Fibroblast of skin of abdomen (primary cell): ENCODE measurements around the gene EML3.
"Not testable (repeated sequence)": the region's sequence is repeated elsewhere in the genome, so short reads cannot be mapped to it uniquely, and the experiment has no call there.

ENCODE experiments used
- DNase-seq: peaks from one replicate; pipeline ENCODE4 v3.0.0-alpha.2; 2013

Gene EML3

DNA sequence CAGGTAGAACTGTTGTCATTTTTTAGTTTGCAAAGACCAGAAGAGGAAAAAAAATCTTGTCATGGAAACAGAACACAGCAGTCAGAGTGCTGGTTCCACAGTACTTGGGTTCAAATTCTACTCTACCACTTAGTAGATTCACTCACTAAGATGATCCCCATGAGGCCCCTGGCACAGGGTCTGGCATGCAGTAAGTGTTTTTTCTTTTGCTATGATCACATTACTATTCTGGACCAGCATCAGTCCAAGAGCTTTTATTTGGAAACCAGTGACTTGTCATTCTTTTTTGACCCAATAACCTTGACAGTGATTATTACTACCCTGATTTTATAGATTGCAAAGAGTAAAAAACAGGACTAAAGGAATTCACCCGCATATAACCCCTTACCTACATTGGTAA is 43.0 kb downstream of the EML3 start:
- no peak for DNase-seq

DNA sequence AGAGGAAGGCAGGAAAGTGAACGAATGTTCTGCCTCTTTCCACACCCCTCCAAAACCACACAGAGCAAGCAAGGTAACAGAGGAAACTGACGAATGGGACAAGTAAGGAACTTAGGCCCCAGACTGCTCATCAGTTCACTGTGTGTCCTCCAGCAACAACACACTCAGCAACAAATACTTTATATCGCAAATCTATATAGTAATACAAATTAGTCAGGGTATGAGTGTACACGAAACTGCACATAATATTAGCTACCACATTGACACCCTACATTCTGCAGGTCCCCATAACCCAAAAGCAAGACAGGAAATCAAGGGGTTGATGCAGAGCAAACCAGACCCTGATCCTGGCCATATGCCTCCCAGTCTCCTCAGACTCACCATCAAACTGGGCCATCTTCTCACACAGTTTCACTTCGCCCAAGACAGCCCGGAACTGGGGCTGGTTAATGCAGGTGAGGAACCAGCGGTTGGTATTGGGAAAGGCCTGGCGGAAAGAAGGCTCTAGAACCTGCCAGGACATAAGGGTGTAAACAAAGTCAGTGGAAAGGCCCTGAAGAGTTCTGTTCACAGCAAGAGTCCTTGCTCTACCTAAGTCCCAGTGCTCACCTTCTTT is 45.4 kb downstream of the EML3 start:
- DNase-seq = no peak

DNA sequence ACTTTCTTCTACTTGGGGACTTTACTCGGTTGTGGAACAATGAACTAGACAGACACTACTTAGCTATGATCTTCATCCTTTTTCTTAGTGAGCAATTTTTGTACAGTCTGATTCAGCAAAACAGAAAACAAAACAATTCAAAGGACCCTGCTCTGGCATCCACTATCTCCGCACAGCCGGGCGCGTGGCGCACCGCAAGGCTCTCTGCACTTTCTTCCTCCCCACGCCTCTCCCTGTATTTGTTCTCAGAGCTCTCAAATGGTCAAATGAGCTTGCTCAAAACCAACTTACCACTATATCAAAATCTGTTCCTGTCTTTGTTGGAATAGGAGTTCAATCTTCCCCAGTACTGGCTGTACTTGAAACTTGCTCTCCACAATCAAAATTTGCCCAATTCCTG is 46.3 kb downstream of the EML3 start:
- DNase-seq = no peak

DNA sequence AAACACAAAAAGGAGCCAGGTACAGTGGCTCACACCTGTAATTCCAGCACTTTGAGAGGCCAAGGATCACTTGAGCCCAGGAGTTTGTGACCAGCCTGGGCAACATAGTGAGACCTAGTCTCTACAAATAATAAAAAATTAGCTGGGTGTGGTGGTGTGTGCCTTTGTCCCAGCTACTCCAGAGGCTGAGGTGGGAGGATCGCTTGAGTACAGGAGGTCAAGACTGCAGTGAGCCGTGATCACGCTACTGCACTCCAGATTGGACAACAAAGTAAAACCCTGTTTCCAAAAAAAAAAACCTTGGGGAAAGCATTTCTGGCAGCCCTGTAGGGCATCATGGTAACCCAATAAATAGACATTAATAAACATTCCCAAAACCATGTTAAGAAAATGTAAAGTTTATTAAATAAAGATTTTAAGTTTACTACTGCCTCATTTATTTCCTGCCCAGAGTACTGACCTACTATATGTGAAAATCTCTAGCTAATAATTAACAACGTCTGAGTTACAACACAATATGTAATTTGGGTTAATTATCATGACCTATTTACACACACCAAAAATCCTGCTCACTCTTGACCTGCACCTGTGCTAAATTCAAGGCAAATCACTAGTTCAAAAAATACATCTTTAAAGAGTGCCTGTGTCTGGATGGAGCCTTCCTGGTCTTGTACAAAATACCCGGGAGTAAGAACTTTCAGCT is 47.3 kb downstream of the EML3 start:
- no peak for DNase-seq

DNA sequence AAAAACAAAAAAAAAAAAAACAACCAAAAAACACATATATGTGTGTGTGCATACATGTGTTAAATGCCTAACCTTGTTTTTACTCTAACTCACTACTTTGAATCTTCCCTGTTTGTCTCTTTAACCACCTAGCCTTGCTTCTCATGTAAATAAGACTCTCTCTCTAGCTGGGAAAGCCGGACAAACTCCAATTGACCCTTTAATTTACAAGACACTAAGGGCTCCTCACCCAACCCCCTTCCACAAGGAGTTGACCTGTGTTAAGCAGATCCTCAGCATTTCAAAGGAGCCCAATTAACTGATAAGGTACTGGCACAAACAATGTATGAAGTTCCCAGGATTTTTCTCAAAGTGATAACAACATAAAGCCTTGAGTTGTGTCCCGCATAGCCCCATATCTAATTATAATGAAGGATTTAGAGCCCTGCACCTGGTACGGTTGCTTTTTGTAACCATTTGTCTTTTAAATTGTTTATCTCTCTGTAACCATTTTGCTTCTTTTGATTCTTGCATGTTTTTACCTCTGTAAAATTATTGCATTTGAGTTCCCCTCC is 50.8 kb downstream of the EML3 start:
- not testable (repeated sequence) for DNase-seq

DNA sequence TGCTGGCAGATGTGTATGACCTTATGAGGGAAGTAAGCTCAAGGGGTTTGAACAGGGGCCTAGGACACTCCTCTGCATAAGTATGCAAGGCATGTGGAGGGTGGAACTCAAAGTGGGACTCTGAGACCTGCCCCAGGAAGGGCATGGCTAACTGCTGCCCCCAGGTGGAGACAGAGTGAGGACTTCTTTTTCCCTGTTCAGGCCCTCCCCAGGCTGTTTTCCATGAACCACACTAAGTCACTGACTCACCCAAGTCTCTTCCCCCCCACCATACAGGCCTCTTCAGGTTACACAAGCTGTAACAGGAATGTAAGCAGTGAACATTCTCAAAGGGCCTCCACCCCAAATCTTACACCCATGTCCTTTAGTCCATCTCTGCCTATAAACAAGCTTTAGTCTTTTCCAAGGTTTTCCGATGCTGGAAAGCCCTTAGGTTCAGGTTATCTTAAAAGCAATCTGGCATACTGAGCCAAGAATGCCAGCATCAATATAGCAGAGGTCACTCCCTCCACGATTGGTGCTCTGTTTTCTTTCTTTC is 51.9 kb downstream of the EML3 start:
- DNase-seq = peak; percentile 97

DNA sequence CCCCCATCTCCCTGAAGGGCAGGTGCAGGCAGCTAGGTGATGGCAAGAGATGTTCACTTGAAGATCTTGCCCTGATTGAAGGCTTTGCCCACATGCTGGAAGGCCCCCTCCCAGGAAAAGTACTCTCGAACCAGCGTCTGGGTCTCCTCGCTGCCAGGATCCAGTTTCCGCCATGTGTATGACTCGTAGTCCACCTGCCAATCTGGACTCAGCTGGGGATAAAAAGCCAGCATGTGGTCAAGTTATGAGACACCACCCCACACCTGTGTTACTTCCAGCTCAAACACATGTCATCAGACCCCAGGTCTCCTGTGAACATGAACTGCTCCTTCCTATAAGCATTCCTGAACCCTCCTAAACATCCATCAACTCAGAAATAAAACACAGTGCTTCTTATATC is 52.9 kb downstream of the EML3 start:
- DNase-seq = not testable (repeated sequence)

DNA sequence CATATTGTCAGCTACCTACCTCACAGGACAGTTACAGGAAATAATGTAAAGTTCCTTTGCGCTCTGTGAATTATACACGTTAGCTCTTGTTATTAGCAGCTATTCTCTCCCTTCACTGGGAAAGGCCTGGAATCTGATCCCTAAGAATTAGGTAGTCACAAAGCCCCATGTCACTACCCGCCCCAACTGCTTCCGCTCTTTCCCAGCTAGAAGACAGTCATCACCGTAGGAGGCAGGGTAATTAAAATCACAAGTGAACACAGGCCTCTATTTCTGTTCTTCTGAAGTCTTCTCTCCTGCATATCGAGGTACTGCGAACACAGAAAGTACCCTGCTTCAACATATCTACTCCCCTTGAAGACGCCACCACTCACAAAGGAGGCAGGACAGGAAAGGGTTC is 53.4 kb downstream of the EML3 start:
- no peak for DNase-seq

DNA sequence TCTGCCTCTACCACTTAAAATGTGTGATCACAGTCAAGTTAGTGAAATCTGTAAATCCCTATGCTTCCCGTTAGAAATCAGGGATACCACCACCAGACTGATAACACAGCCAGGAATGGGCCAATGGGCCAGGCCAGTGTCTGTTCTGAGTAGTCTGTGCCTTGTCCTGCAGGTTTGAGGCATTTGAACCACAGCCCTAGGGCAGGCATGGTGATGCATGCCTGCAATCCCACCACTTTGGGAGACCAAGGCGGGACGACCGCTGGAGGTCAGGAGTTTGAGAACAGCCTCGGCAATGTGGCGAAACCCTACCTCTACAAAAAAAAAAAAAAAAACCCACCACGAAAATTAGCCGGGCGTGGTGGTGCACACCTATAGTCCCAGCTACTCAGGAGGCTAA is 53.9 kb downstream of the EML3 start:
- DNase-seq = no peak

DNA sequence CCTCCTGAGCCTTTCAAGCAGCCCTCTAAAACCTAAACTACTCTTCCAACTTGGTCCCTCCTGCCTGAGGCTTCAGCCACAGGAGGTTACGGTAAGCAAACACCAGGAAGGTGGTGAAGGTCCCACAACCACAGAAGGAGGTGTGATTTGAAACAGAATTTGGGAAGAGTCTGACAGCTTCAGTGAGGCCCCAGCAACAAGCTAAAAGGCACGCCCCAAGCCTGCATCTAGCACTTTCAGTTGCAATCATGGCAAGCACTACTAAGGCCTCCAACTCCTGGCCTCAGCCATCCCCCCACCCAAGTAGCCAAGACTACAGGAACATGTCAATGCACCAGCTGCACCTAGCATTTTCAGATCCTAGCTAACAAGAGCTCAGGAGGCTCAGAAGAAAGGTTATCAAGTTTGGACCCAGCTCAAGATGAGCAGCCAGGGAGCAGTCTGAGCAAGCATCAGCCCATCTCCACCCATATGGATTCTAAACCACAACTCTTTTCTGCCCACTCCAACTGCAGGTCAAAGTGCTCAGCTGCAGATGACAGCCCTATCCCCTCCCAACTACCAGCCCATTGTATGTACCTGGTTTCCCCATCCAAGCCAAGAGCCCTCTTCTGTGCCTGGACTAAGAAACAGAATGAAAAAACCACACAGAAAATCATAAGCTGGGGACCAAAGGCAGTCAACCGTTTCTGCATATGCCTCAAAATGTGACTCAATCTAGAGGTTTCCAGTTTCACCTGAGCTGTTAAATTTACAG is 55.5 kb downstream of the EML3 start:
- DNase-seq = no peak

DNA sequence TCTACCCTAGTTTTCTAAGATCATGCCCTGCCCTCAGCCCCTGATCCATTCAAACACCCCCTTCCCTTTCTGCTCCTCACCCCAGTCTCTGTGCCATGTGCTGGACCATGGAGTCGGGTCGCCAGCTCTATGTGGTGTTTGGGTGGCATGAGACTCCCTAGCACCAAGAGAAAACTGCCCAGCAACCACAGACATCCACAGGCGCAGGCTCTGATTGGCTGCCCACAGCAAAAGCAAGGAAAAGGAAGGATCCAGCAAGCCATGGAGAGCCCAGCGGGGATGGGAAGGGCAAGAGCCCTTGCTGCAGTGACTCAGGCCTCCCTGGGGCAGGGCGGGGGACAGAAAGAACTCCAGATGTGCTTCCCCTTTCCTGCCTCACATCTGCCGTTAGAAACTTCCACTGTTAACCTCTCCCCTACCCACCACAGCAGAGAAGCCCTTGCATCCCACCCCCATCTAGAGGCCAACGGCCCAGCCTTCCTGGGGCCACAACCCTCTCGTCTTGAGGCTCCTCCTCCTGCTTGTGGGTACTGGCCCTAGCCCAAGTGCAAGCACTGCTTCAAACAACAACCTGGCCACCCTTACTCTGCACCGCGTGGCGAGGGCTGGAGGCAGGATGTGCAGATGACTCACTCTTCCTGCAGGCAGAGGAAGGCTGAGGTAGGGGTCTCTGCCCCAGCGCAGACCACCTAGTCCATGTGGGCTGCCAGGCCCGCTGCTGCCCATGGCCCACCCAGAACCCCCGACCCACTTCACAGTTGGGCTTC is 56.3 kb downstream of the EML3 start:
- DNase-seq = peak; percentile 94

DNA sequence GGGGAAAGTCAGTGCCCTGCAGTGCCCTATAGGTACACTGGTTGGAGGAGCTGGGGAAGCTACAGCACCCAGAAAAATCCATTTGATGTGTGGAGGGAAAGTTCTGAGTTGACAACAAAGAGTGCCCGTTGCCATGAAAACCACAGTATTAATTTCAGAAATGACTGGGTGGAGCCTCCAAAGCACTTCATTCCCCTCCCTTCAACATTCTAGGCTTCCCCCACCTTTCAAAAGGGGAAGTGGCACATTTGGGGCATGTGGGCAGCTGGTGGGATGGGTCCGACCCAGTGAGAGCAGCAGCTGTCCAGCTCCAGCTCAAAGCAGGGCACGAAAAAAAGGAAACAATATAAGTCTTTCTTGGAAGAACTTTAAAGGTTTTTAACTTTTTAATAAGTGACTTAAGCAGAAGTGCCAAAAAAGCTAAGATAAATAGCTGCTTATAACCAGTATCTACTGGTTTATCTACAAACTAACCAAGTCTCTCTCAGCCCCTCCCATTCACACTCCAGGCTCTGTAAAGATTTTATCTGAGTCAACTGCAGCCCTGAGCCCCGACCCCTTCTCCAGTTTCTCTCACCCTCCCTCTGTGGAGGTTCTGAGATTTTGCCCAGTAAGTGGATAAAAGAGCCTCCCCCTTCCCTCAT is 57.0 kb downstream of the EML3 start:
- DNase-seq = no peak

DNA sequence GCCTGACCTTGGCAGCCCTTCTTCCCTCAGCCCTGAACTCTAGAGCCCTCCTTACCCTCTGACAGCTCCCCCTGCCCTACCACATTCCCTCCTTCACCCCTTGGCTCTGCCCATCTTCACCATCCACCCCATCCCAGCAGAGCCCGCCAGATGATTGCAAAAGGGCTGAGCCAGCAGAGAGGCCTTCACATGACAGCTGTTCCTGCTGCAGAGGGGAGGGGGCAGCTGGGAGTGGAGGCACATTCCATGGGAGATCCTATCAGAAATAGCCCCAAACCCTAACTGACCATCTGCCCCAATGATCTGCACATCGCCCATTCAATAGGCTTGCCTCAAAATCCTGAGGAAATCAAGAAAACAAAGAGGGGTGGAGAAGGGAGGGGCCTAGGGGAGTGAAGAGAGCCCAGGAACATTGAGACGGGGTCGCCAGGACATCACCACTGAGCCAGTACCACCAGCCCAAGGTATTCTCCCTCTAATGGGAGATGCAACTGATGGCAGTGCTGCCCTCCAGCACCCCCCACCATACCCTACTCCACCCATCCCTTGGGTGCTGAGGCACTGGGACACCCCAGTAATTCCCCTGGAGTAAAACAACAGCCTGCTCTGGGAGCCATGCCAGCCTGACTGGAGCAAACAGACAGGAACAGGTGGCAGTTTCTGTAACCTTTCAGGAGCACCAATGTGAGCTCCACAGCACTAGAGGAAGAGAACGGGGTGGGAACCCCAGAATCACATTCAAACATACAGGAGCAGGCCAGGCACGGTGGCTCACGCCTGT is 58.0 kb downstream of the EML3 start:
- DNase-seq = no peak

DNA sequence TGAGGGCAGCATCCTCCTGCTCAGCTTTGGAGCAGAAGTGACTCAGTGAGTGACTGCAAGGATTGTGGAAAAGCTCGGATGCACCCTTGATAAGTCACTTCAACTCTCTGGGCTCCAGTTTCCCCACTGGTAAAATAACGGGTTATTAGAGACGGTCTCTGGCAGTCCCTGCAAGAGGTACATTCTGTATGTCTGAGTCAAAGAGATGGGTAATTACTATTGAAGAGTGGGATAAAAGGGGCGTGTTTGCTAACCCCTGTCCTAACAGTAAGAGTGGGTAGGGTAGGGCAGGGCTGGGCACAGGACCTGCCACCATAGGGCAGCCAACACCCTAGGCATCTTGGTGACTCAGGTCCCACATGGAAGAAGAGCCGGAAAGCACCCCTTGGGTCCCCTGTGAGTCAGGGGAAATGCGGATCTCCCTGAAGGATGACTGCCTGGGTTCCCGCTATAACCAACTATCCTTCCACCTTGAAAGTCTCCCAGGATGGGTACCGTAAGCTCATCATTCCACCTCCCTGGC is 58.7 kb downstream of the EML3 start:
- DNase-seq = peak; percentile 92

DNA sequence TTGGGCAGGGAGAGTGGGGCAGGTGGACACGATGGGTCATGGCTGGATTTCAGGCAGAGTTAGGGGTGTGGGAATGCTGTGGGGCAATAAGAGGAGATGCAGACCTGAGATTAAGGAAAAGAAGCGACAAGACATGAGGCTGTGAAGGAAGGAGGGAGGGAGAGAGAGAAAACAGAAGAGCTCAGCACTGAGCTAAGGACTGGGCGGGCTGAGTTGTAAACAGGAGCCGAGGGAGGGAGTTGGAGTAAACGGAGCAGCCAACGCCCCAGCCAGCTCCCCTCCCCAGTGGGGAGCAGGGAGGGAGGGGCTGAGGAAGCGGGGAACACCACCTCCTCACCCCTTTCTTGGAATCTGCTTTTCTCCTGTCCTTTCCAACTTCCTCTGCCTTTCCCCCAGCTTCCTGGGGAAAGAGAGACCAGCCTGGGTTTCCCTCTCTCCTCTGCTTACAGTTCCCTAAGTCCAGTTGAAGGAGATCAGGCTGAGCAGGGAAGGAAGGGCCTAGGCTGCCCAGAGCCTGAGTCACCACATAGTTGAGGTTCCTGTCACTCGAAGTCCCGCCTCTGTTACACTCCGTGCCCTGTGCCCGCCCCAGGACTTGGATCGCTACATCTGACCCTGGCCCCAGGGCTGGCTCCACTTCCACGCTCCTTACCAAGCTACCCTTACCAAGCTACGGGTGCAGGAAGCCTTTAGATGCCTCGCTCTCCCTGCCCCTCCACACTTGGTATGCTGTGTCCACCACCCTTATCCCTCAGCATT is 59.3 kb downstream of the EML3 start:
- DNase-seq = peak; percentile 95

DNA sequence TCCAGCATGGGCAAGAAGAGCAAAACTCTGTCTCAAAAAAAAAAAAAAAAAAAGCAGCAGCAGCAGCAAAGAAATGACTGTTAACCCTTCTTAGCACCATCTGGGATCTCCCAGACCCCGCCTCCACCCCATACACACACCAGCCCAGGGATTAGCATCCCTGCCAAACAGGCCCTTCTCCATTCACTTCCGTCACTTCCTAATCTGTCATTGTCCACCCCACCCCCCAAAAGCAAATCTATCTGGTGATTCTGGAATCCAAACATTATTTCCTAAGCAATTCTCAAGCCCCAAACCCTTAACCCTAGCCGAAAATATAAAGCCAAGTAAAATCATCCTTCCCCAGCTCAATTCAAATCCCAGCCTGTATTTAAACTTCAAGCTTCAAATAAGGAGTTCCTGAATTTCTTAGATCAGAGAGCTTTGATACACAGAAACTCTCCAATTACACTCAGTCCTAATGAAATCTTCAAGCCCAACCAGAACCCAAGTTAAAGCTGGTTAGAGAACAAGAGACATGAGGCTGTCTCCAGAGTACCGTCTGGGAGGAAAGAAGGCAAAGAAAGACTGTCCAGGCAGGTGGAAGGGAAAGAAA is 60.0 kb downstream of the EML3 start:
- peak; percentile 78 for DNase-seq
